Nephron (organoid): Measurements from ENCODE around the gene FERMT1.
A peak's percentile ranks its signal among the peaks of the same experiment; 100 is the strongest.

Source experiments
- H3K27ac Mint-ChIP-seq, 3 experiments: 2 replicates each; pipeline ENCODE4 v1.8.0; 2020; ENCODE audit warnings: mixed read lengths in 3 of 3, mild to moderate bottlenecking in 2 of 3, moderate library complexity in 1 of 3
- H3K27me3 Mint-ChIP-seq: 2 replicates; pipeline ENCODE4 v1.8.0; 2021; ENCODE audit warnings: low read depth, mild to moderate bottlenecking, moderate library complexity, mixed read lengths
- H3K36me3 Mint-ChIP-seq: 2 replicates; pipeline ENCODE4 v1.8.0; 2020; ENCODE audit warnings: low read depth, mixed read lengths
- H3K4me1 Mint-ChIP-seq: 2 replicates; pipeline ENCODE4 v1.8.0; 2020; ENCODE audit warnings: mixed read lengths
- H3K4me3 Mint-ChIP-seq, 3 experiments: 2 replicates each; pipeline ENCODE4 v1.8.0; 2020; ENCODE audit warnings: mild to moderate bottlenecking in 3 of 3, mixed read lengths in 3 of 3, moderate library complexity in 2 of 3
- H3K9me3 Mint-ChIP-seq: 2 replicates; pipeline ENCODE4 v1.8.0; 2020; ENCODE audit warnings: mixed read lengths
- CTCF ChIP-seq, 3 experiments: fragments of 200-600 bp; sonication (generic); IDR thresholded peaks; one replicate each; pipeline ENCODE4 v1.5.0; 2021; ENCODE audit warnings: antibody characterized with exemption in 3 of 3; ENCODE audit not compliant: unreplicated experiment in 3 of 3

The FERMT1 gene

GRCh38 chr20:6048391-6048790 is 74.4 kb downstream of the FERMT1 start:
- no peak overlapping the region for H3K4me3 Mint-ChIP-seq
- peaks cover 7% of the 10 kb centered on the region for H3K4me1 Mint-ChIP-seq
- H3K9me3 Mint-ChIP-seq: no peaks in the 10 kb centered on the region
- TF ChIP-seq CTCF (IDR thresholded peaks at IDR 0.05; ENCODE audit: unreplicated experiment in 3 of 3): no peak
- H3K27ac Mint-ChIP-seq: no peak overlapping the region
- H3K36me3 Mint-ChIP-seq: peaks cover 18% of the 10 kb centered on the region
- H3K27me3 Mint-ChIP-seq: peaks cover 41% of the 10 kb centered on the region

GRCh38 chr20:6046432-6046831 is 76.4 kb downstream of the FERMT1 start:
- TF ChIP-seq CTCF (IDR thresholded peaks at IDR 0.05; ENCODE audit: unreplicated experiment in 3 of 3): no peak
- Mint-ChIP-seq H3K4me1 (no peaks in the 10 kb centered on the region), H3K4me3 (no peak overlapping the region), H3K9me3 (no peaks in the 10 kb centered on the region), H3K27me3 (peaks cover 28% of the 10 kb centered on the region), H3K27ac (no peak overlapping the region), H3K36me3 (peaks cover 24% of the 10 kb centered on the region)

GRCh38 chr20:6045566-6045965 is 77.3 kb downstream of the FERMT1 start:
- Mint-ChIP-seq H3K27ac (no peak overlapping the region), H3K9me3 (no peaks in the 10 kb centered on the region), H3K4me1 (no peaks in the 10 kb centered on the region), H3K27me3 (peaks cover 19% of the 10 kb centered on the region), H3K36me3 (peaks cover 24% of the 10 kb centered on the region), H3K4me3 (no peak overlapping the region)
- TF ChIP-seq CTCF (IDR thresholded peaks at IDR 0.05; ENCODE audit: unreplicated experiment in 3 of 3): no peak

- H3K9me3 Mint-ChIP-seq: no peaks in the 10 kb centered on the region
- TF ChIP-seq CTCF (IDR thresholded peaks at IDR 0.05; ENCODE audit: unreplicated experiment in 3 of 3): no peak
- H3K36me3 Mint-ChIP-seq: peaks cover 31% of the 10 kb centered on the region
- H3K27me3 Mint-ChIP-seq: peaks cover 5% of the 10 kb centered on the region
- H3K27ac Mint-ChIP-seq: peak overlapping the region in 1 of 3 experiments; percentile 69
- no peaks in the 10 kb centered on the region for H3K4me1 Mint-ChIP-seq
- no peak overlapping the region for H3K4me3 Mint-ChIP-seq
Observed at GRCh38 chr20:6044115-6044514, 78.7 kb downstream of the FERMT1 start.

- TF ChIP-seq CTCF (IDR thresholded peaks at IDR 0.05; ENCODE audit: unreplicated experiment in 3 of 3): no peak
- no peaks in the 10 kb centered on the region for H3K27me3 Mint-ChIP-seq
- no peaks in the 10 kb centered on the region for H3K9me3 Mint-ChIP-seq
- no peak overlapping the region for H3K4me3 Mint-ChIP-seq
- no peaks in the 10 kb centered on the region for H3K4me1 Mint-ChIP-seq
- H3K27ac Mint-ChIP-seq: no peak overlapping the region
- H3K36me3 Mint-ChIP-seq: peaks cover 50% of the 10 kb centered on the region
Observed at GRCh38 chr20:6041808-6042265, 81.0 kb downstream of the FERMT1 start.

GRCh38 chr20:6040958-6041807 is 81.6 kb downstream of the FERMT1 start:
- Mint-ChIP-seq H3K27ac (no peak overlapping the region), H3K9me3 (no peaks in the 10 kb centered on the region), H3K4me1 (no peaks in the 10 kb centered on the region), H3K27me3 (no peaks in the 10 kb centered on the region), H3K4me3 (no peak overlapping the region), H3K36me3 (peaks cover 50% of the 10 kb centered on the region)
- TF ChIP-seq CTCF (IDR thresholded peaks at IDR 0.05; ENCODE audit: unreplicated experiment in 3 of 3): no peak
